GM12878 (cell line): ENCODE results near the gene REM1. TPM values are rescaled to one million over a fixed set of nuclear protein-coding genes. Genes with fewer than 3 reads are reported as not detected.

Experiments used
- ATAC-seq: fragments of 200-7000 bp; cut with Tn5 transposase; 3 replicates; pipeline ENCODE4 v1.9.1; 2020; ENCODE audit warnings: mild to moderate bottlenecking, moderate library complexity
- BruUV-seq: library from RNA; stranded (reverse); fragments of 400-500 nt; replicated peaks from 2 replicates; lab custom pipeline; 2021; lab: Mats Ljungman, UMichigan
- CTCF ChIA-PET: fragments of 300-600 bp; sonication (Branson Sonifier 250); formaldehyde crosslinking; extraction: SDS; loops from one replicate; lab custom pipeline; 2021; ENCODE audit warnings: inconsistent platforms; lab: Yijun Ruan, JAX
- POLR2A ChIA-PET: fragments of 350-600 bp; formaldehyde crosslinking; extraction: SDS; loops from one replicate; lab custom pipeline; 2021; ENCODE audit warnings: inconsistent platforms; lab: Charles Lee
- RAD21 ChIA-PET: fragments of 300-600 bp; sonication (Branson Sonifier 250); formaldehyde crosslinking; loops from one replicate; lab custom pipeline; 2023; ENCODE audit warnings: antibody characterized with exemption; ENCODE audit not compliant: unreplicated experiment; lab: Charles Lee
- SMC1A ChIA-PET: fragments of 300-600 bp; sonication (Branson Sonifier 250); formaldehyde crosslinking; loops from one replicate; lab custom pipeline; 2023; ENCODE audit not compliant: unreplicated experiment, uncharacterized antibody; lab: Charles Lee
- DNase-seq: peaks from one replicate; pipeline ENCODE4 v3.0.0-alpha.2; 2011; ENCODE audit warnings: low read depth, low spot score
- FAIRE-seq: peaks from 3 replicates; lab custom pipeline; 2011; peaks lifted over from hg19 to GRCh38; lab: Jason Lieb, UNC
- H2AFZ ChIP-seq: 2 replicates; pipeline ENCODE4 v1.6.0; 2011; ENCODE audit warnings: low read depth, low read length, control low read depth; ENCODE audit not compliant: control insufficient read depth
- H3K27ac ChIP-seq: 2 replicates; pipeline ENCODE4 v1.5.1; 2011; ENCODE audit warnings: control low read depth; ENCODE audit not compliant: control insufficient read depth, insufficient read depth
- H3K27me3 ChIP-seq, 2 experiments: replicated peaks in 1 of 2; 2 replicates each; pipeline versions ENCODE4 v1.6.0 to v1.6.1; 2011; ENCODE audit warnings: low read length in 1 of 2; ENCODE audit not compliant: control insufficient read depth in 2 of 2, insufficient read depth in 2 of 2
- H3K36me3 ChIP-seq, 2 experiments: 2 replicates each; pipeline ENCODE4 v1.5.1; 2011; ENCODE audit warnings: low read length in 1 of 2; ENCODE audit not compliant: control insufficient read depth in 2 of 2, insufficient read depth in 2 of 2
- H3K4me1 ChIP-seq: 2 replicates; pipeline ENCODE4 v1.6.1; 2011; ENCODE audit warnings: mild to moderate bottlenecking, low read length, moderate library complexity, mixed read lengths; ENCODE audit not compliant: control insufficient read depth, insufficient read depth
- H3K4me2 ChIP-seq: 2 replicates; pipeline ENCODE4 v1.6.0; 2011; ENCODE audit warnings: control low read depth; ENCODE audit not compliant: control insufficient read depth, insufficient read depth
- H3K4me3 ChIP-seq: fragments of 200-600 bp; sonication (generic); 2 replicates; pipeline ENCODE4 v1.5.1; 2016
- H3K79me2 ChIP-seq: 2 replicates; pipeline ENCODE4 v1.6.0; 2011; ENCODE audit warnings: low read length; ENCODE audit not compliant: control insufficient read depth, insufficient read depth
- H3K9ac ChIP-seq: 2 replicates; pipeline ENCODE4 v1.8.0; 2011; ENCODE audit warnings: low read length, control low read depth, mixed read lengths; ENCODE audit not compliant: control insufficient read depth, insufficient read depth
- H3K9me3 ChIP-seq: replicated peaks from 3 replicates; pipeline ENCODE4 v1.5.1; 2011; ENCODE audit warnings: mild to moderate bottlenecking, low read length; ENCODE audit not compliant: control insufficient read depth, insufficient read depth
- H4K20me1 ChIP-seq: 2 replicates; pipeline ENCODE4 v1.6.0; 2011; ENCODE audit not compliant: control insufficient read depth, insufficient read depth
- CBX3 ChIP-seq: fragments of 200-600 bp; sonication (generic); IDR thresholded peaks from 2 replicates; pipeline ENCODE4 v1.6.1; 2016; ENCODE audit warnings: low read depth, borderline replicate concordance
- EED ChIP-seq: sonication (generic); IDR thresholded peaks from 2 replicates; pipeline ENCODE4 v1.6.1; 2016; ENCODE audit warnings: antibody characterized with exemption, low read depth
- EZH2 ChIP-seq: IDR thresholded peaks from 2 replicates; pipeline ENCODE4 v1.6.1; 2012; ENCODE audit warnings: low read depth, mild to moderate bottlenecking, control low read depth, inconsistent platforms, low read length, borderline replicate concordance; ENCODE audit not compliant: control insufficient read depth
- FOS ChIP-seq: IDR thresholded peaks from 3 replicates; pipeline ENCODE4 v1.6.1; 2011; ENCODE audit warnings: borderline replicate concordance; ENCODE audit not compliant: insufficient read length; ENCODE audit errors: extremely low read depth
- MEF2A ChIP-seq: IDR thresholded peaks from 2 replicates; pipeline ENCODE4 v1.6.1; 2011; ENCODE audit warnings: low read depth, mild to moderate bottlenecking, low read length, moderate library complexity; ENCODE audit not compliant: insufficient read depth
- SMC3 ChIP-seq: IDR thresholded peaks from 2 replicates; pipeline ENCODE4 v1.6.1; 2011; ENCODE audit warnings: low read length, improper control_type of control experiment, borderline replicate concordance
- TBL1XR1 ChIP-seq: IDR thresholded peaks from 2 replicates; pipeline ENCODE4 v1.6.1; 2012; ENCODE audit warnings: low read depth, low read length, improper control_type of control experiment
- TCF12 ChIP-seq: IDR thresholded peaks from 2 replicates; pipeline ENCODE4 v1.6.1; 2011; ENCODE audit warnings: low read depth, mild to moderate bottlenecking, low read length
- ZZZ3 ChIP-seq: IDR thresholded peaks from 2 replicates; pipeline ENCODE4 v1.6.1; 2011; ENCODE audit warnings: low read depth; ENCODE audit not compliant: control insufficient read depth, insufficient read length
- WGBS: methylation state at CpG from one replicate; pipeline ENCODE4 v1.1.6; 2016; ENCODE audit warnings: low lambda C conversion rate; ENCODE audit not compliant: insufficient replicate concordance, insufficient coverage; ENCODE audit errors: missing lambda C conversion rate; 5-methylcytosine and 5-hydroxymethylcytosine counted together
- in situ Hi-C: fragments of 300-500 bp; cut with MboI; formaldehyde crosslinking; loops from 9 replicates; pipeline ENCODE4 v1.14.3; 2018; ENCODE audit warnings: mixed read lengths
- intact Hi-C: fragments of 100-400 bp; cut with micrococcal nuclease; formaldehyde crosslinking; loops from one replicate; pipeline ENCODE4 v1.14.2; 2022; ENCODE audit not compliant: unreplicated experiment
- polyA plus RNA-seq, 11 experiments: library from polyadenylated mRNA; depleted of rRNA in 4 of 11; unstranded in 6 of 11; stranded (reverse) in 5 of 11; fragments of >200 nt; fragmentation: Nextera tagmentation in 4 of 11; fragmentation: Illumina TruSeq in 1 of 11; extraction: Ambion mirVana in 4 of 11; extraction: Trizol in 1 of 11; gene quantifications; 1 replicate in 1 of 11; 2 replicates in 10 of 11; pipeline versions ENCODE4 v1.2.1 to v1.2.3, GENCODE V29; 2011 to 2016; ENCODE audit warnings: inconsistent platforms in 2 of 11, missing spikeins in 2 of 11, low read depth in 1 of 11
- total RNA-seq, 4 experiments: library from RNA; depleted of rRNA in 3 of 4; stranded (reverse); fragments of >200 nt in 3 of 4; fragmentation: Illumina TruSeq in 1 of 4; extraction: Trizol in 1 of 4; gene quantifications; 2 replicates each; pipeline versions ENCODE4 v1.2.1 to v1.2.3, GENCODE V29; 2013 to 2021
- TF ChIP-seq, protein P1 (sequence below): fragments of 450-650 bp; IDR thresholded peaks from 2 replicates; pipeline ENCODE4 v1.6.1; 2018; ENCODE audit warnings: borderline replicate concordance, mild to moderate bottlenecking; ENCODE audit not compliant: partially characterized antibody
- TF ChIP-seq, protein P2 (sequence below): IDR thresholded peaks from 2 replicates; pipeline ENCODE4 v1.6.1; 2012; ENCODE audit warnings: low read length, inconsistent platforms
- TF ChIP-seq, protein P3 (sequence below): fragments of 450-650 bp; IDR thresholded peaks from 2 replicates; pipeline ENCODE4 v1.6.1; 2017; ENCODE audit warnings: borderline replicate concordance
- TF ChIP-seq, protein P4 (sequence below): fragments of 450-650 bp; IDR thresholded peaks from 2 replicates; pipeline ENCODE4 v1.6.1; 2016; ENCODE audit warnings: mild to moderate bottlenecking
- TF ChIP-seq, protein P5 (sequence below): fragments of 450-650 bp; IDR thresholded peaks from 2 replicates; pipeline ENCODE4 v1.6.1; 2017; ENCODE audit warnings: mild to moderate bottlenecking, low read depth, inconsistent platforms; ENCODE audit not compliant: poor library complexity, severe bottlenecking

The REM1 gene
- total and polyA plus RNA-seq, 10 of the 15 experiments (the other 5 are each of a cell fraction or from before 2014, with no cell fraction given) = not detected

DNA sequence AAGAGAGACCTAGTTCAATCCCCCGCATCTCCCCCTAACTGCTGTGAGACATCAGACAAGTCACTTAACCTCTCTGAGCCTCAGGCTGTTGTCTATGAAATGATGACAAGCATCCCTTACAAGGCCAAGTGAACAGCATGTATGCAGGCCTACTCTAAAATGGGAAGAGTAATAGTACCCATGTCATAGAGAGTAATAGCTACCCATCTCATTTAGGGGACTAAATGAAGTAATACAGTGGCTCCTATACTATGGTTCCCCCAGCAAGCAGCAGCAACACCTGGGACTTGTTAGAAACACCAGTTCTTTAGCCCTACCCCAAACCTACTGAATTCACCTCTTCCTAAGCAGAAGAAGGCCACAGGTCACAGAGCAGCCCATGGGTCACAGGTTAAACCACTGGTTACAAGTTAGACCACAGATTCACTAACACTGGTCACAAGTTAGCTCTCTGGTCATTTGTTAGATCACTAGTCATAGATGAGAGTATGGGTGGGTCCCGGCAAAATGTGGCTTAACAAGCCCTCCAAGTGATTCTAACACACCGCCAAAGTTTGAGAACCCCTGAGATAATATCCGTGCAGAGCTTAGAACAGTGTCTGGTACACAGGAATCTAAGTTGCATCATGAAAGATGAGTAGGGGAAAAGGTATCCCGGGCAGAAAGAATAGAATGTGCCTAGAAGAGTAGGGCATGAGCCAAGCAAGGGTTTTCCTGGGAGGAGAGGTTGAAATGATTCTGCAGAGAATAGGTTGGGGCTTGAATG, 1.6 kb upstream of the REM1 start:
- ChIA-PET RAD21 (interaction anchor here (1.4 kb wide), 1 partner anchor 29 kb away, joined by 5 read pairs; no protein-coding TSS in a partner anchor), SMC1A (interaction anchor here (1.0 kb wide), 2 partner anchors 12 to 30 kb away, joined by 3 to 4 read pairs; no protein-coding TSS in a partner anchor), CTCF (interaction anchor here (0.6 to 2.7 kb wide), 5 partner anchors 12 to 30 kb away, joined by 3 to 18 read pairs (median 4); no protein-coding TSS in a partner anchor), POLR2A (no interaction called here)
- no peak for FAIRE-seq
- no peaks in the 10 kb centered on the region for H3K79me2 ChIP-seq
- H2AFZ ChIP-seq = no peak overlapping the region
- no peaks in the 10 kb centered on the region for H3K9me3 ChIP-seq
- no peak overlapping the region for H3K4me3 ChIP-seq
- WGBS = 59% methylated on average over 5 of the region's 5 CpGs
- no peaks in the 10 kb centered on the region for H4K20me1 ChIP-seq
- peak; percentile 38 for ATAC-seq
- in situ Hi-C loops (no loop called here), intact Hi-C loops (no loop called here)
- H3K9ac ChIP-seq = no peak overlapping the region
- BruUV-seq = no TSS peak
- peaks cover 10 to 13% of the 10 kb centered on the region in 2 experiments for H3K27me3 ChIP-seq
- H3K36me3 ChIP-seq = no peaks in the 10 kb centered on the region
- no peak overlapping the region for H3K4me2 ChIP-seq
- DNase-seq = no peak
- H3K27ac ChIP-seq = no peak overlapping the region
- peaks cover 4% of the 10 kb centered on the region for H3K4me1 ChIP-seq
- TF ChIP-seq, protein P1, sequence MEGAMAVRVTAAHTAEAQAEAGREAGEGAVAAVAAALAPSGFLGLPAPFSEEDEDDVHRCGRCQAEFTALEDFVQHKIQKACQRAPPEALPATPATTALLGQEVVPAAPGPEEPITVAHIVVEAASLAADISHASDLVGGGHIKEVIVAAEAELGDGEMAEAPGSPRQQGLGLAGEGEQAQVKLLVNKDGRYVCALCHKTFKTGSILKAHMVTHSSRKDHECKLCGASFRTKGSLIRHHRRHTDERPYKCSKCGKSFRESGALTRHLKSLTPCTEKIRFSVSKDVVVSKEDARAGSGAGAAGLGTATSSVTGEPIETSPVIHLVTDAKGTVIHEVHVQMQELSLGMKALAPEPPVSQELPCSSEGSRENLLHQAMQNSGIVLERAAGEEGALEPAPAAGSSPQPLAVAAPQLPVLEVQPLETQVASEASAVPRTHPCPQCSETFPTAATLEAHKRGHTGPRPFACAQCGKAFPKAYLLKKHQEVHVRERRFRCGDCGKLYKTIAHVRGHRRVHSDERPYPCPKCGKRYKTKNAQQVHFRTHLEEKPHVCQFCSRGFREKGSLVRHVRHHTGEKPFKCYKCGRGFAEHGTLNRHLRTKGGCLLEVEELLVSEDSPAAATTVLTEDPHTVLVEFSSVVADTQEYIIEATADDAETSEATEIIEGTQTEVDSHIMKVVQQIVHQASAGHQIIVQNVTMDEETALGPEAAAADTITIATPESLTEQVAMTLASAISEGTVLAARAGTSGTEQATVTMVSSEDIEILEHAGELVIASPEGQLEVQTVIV = no peak
- TF ChIP-seq EZH2 (no peak), MEF2A (no peak), EED (no peak), ZZZ3 (no peak), SMC3 (no peak), TBL1XR1 (no peak), FOS (no peak), TCF12 (no peak), CBX3 (no peak)
- TF ChIP-seq, protein P2, sequence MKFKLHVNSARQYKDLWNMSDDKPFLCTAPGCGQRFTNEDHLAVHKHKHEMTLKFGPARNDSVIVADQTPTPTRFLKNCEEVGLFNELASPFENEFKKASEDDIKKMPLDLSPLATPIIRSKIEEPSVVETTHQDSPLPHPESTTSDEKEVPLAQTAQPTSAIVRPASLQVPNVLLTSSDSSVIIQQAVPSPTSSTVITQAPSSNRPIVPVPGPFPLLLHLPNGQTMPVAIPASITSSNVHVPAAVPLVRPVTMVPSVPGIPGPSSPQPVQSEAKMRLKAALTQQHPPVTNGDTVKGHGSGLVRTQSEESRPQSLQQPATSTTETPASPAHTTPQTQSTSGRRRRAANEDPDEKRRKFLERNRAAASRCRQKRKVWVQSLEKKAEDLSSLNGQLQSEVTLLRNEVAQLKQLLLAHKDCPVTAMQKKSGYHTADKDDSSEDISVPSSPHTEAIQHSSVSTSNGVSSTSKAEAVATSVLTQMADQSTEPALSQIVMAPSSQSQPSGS = no peak
- TF ChIP-seq, protein P3, sequence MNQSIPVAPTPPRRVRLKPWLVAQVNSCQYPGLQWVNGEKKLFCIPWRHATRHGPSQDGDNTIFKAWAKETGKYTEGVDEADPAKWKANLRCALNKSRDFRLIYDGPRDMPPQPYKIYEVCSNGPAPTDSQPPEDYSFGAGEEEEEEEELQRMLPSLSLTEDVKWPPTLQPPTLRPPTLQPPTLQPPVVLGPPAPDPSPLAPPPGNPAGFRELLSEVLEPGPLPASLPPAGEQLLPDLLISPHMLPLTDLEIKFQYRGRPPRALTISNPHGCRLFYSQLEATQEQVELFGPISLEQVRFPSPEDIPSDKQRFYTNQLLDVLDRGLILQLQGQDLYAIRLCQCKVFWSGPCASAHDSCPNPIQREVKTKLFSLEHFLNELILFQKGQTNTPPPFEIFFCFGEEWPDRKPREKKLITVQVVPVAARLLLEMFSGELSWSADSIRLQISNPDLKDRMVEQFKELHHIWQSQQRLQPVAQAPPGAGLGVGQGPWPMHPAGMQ = no peak
- TF ChIP-seq, protein P4, sequence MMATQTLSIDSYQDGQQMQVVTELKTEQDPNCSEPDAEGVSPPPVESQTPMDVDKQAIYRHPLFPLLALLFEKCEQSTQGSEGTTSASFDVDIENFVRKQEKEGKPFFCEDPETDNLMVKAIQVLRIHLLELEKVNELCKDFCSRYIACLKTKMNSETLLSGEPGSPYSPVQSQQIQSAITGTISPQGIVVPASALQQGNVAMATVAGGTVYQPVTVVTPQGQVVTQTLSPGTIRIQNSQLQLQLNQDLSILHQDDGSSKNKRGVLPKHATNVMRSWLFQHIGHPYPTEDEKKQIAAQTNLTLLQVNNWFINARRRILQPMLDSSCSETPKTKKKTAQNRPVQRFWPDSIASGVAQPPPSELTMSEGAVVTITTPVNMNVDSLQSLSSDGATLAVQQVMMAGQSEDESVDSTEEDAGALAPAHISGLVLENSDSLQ = no peak
- TF ChIP-seq, protein P5, sequence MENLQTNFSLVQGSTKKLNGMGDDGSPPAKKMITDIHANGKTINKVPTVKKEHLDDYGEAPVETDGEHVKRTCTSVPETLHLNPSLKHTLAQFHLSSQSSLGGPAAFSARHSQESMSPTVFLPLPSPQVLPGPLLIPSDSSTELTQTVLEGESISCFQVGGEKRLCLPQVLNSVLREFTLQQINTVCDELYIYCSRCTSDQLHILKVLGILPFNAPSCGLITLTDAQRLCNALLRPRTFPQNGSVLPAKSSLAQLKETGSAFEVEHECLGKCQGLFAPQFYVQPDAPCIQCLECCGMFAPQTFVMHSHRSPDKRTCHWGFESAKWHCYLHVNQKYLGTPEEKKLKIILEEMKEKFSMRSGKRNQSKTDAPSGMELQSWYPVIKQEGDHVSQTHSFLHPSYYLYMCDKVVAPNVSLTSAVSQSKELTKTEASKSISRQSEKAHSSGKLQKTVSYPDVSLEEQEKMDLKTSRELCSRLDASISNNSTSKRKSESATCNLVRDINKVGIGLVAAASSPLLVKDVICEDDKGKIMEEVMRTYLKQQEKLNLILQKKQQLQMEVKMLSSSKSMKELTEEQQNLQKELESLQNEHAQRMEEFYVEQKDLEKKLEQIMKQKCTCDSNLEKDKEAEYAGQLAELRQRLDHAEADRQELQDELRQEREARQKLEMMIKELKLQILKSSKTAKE = no peak
